Stromal cell of bone marrow (primary cell): ENCODE data around the gene ADAMTS13.
A peak's percentile ranks its signal among the peaks of the same experiment; 100 is the strongest.

Experiments
- DNase-seq: peaks from one replicate; pipeline ENCODE4 v3.0.0-alpha.2; 2012; ENCODE audit warnings: low read depth

Gene ADAMTS13

DNA sequence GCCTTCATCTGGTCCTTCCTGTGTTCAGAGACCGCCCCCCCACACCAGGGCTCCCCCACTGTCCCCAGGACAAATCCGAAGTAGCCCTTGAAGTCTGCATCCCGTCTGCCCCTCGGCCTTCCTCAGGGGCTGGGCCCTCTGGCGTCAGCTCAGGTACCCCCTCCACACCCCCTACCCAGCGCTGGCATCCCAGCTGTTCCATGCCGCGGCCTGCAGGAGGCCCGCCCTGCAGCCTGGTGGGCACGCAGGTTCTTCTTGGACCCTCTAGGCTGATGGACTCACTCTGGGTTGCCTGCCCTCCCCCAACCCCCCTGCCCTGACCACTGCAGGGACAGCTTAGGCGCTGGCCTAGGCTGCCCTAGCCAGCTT, 50.1 kb downstream of the ADAMTS13 start:
- DNase-seq: no peak

DNA sequence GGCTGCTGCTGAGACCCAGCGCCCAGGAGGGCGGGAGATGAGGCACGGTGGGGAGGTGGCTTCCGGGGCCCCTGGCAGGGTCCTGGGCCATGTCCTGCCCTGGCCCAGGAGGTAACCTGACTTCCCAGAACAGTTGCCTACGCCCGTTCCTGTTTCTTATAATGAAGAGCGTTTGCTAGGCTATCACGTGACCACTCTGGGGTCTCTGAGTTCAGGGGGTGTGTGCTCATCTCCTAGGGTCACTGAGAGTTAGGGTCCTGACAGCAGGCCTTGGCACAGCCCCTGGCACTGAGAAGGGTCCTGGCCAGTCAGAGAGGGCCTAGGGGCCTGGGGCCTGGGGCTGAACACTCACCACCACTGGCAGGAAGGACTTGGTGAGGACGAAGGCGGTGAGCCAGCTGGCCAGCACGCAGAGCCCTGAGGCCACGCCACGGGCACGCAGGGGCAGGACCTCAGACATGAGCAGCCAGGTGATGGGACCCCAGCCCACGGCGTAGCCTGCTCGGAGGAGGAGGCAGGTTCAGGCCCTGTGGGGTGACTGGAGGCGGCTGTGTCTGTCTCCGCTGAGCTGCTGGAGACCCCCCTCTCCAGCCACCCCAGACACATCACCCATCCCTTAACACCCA, 50.7 kb downstream of the ADAMTS13 start:
- DNase-seq: no peak

DNA sequence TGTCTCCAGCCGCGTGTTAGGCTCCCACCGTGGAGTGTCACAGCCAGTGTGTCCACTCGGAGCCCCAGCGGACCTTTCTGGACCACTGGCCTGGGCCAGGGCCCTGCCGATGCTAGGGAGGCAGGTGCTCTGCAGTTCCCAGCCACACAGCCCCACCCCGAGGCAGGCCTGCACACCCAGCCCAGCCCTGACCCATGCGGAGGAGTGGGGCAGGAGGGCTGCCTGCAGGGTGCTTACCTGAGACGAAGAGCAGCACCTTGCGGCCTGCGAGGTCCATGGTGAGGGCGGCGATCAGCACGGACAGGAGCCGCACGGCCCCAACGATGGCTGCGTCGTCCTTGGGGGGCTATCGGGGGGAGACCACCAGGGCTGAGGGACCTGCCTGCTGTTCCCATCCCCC, 51.6 kb downstream of the ADAMTS13 start:
- DNase-seq: no peak

DNA sequence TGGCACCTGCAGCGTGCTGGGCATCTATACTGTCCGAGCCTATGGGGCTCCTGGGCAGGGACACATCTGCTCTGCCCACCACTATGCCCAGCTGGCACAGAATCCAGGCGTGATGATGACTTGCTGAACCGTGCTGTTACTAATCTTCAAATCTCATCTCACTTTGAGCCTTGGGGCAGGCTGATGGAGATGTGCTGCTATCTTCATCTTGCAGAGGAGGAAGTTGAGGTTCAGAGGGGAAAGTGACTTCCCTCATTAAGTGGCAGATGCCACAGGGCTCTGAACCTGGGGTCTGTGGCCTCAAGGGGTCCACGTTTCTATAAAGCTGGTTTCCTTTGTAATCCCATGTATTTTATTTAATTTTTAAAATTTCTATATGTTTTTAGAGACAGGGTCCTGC, 52.0 kb downstream of the ADAMTS13 start:
- no peak for DNase-seq

DNA sequence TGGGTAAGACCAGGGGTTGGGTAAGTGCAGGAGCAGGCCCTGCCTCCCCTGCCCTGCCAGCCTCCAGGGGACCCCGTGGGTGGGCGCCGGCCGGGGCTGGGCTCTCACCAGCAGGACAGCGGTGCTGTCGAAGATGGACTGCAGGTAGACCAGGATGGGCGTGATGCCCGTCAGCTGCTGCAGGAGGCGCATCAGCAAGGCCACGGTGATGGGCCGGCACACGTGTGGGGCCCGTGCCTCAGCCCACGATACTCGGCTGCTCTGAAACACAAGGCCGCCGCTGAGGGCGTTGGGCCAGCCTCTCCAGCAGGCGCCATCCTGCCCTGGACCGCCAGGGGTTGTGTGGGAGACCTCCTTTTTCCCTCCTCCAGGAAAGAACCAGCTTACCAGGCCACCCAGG, 52.7 kb downstream of the ADAMTS13 start:
- DNase-seq: no peak

DNA sequence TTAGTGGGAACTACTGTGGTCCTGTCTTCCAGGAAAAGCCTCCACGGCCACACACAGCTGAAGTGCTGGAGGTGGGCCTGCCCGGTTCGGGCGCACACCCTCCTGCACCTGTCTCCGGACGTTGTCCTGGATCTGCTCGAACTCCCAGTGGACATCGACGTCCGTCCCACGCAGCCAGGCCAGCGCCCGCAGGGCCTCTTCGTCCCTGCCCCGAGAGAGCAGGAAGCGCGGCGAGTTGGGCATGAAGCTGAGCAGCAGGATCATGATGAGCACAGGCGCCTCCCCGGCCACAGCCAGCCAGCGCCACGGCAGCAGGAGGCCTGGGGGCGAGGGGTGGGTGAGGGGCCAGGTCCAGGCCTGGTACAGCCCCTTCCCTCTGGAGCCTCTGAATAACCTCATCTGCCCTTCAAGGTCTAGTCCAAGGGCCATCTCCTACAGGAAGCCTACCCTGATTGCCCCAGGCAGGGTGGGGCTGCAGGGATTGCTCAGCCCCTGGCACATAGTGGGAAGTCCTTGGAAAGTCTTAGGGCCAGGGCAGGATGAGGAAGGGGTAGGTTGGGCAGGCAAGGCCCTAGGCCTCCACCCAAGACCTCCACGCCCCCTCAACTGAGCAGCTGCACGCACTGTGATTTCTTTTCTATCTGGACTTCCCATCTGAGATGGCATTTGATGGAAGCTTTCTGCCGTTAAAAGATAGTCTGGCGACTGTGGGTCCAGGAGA, 53.3 kb downstream of the ADAMTS13 start:
- no peak for DNase-seq

DNA sequence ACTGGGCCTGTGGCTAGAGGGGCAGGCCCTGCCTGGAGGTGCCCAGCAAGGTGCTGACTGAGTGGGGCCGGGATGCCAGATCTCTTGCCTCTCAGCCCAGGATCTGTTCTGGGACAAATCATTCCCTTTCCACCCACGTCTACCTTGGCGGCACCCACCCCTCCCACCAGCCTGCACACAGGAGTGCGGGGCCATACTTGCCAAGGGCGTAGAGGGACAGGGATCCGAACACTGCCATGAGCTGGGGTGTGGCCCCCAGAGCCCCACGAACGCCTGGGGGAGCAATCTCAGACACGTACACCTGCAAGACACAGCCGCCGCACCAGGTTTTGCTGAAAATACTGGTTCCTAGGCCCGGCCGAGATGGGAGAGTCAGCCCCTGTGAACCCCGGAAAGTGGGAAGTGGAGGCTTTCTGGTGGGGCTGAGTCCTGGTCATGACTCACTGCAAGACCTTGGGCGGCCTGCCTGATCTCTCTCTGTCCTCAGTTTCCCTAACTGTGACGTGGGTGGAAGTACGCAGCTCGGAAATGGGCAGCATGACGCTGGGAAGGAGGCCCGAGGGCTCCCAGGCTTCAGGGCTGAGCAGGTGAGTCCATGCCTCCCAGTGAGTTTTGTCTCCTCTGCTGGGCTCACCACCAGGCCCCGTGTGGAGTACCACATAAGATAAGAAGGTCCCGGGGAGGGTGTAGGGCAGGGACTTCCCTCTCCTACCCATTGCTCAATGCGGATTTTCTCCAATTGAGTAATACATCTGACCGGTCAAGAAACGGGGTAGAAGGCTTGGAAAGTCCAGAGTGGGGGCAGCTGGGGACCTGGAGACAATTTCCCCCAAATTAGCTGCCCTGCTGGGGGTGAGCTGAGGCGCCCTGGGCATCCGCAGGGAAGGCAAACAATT, 54.1 kb downstream of the ADAMTS13 start:
- no peak for DNase-seq

DNA sequence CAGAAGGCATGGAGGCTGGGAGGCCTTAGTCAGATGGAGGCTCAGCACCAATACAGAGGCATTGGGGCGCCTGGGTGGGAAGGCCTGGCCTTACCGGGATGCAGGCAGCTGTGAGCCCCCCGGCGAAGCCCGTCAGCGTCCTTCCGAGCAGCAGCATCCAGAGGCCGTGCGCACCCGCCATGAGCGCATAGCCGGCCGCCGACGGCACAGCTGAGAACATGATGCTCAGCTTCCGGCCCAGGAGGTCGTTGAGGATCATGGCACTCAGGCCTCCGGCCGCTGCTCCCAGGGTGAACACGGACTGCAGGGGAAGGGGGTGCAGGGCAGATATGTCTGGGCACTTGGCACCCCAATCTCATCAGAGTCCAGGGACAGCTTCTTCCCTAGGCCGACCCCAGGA, 54.8 kb downstream of the ADAMTS13 start:
- DNase-seq: no peak

DNA sequence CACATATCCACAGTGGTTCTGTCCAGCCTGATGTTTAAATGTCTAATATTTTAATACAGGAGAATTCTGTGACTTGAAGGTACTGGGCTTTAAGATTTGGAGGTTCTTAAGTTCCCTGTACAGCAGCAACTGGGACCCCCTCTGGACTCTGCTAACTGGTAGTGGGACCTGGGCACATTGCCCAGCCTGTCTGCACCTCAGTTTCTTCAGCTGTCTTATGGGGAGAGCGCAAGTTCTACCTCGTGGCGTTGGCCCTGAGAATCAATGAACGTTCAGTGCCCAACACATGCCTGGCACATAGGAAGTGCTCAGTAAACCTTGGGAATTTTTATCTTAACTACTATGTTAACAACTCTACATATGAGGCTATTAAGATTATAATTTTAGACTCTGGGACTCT, 55.3 kb downstream of the ADAMTS13 start:
- DNase-seq: no peak

DNA sequence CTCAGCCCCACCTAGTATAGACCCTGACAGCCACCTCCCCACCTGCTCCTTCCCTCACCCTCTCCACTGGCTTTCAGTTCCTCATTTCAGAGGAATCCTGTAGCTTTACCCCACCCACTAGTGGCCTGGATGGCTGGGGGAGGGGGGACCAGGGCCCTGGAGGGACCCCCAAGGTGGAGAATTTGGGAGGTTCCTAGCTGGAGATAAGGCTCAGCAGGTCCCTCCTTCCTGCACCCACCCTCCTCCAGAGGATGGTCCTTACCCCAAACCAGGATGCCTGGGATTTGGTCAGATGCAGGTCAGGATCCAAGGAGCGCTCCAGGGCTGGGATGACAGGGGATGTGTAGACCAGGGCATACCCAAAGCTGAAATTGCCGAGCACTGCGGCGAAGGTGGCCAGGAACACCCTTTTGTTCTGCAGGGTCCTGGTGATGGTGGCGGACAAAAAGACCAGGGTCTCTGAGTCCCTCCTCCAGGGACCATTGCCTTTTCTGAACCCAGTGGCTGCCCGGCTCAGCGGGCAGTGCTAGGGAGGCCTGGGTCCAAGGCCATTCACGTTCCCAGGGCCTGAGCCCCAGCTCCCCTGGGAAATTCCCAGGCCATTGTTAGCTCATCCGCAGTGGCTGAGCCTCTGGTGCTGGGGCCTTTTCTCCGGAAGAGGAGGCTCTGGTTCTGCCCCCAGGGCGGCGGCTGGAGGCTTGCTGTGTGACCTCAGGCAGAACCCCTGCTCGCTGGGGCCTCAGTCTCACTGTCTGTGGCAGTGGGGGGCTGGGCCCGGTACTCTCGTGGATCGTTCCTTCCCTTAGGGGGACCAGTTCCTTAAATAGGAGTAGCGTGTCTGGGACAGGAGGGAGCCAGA, 56.1 kb downstream of the ADAMTS13 start:
- no peak for DNase-seq

DNA sequence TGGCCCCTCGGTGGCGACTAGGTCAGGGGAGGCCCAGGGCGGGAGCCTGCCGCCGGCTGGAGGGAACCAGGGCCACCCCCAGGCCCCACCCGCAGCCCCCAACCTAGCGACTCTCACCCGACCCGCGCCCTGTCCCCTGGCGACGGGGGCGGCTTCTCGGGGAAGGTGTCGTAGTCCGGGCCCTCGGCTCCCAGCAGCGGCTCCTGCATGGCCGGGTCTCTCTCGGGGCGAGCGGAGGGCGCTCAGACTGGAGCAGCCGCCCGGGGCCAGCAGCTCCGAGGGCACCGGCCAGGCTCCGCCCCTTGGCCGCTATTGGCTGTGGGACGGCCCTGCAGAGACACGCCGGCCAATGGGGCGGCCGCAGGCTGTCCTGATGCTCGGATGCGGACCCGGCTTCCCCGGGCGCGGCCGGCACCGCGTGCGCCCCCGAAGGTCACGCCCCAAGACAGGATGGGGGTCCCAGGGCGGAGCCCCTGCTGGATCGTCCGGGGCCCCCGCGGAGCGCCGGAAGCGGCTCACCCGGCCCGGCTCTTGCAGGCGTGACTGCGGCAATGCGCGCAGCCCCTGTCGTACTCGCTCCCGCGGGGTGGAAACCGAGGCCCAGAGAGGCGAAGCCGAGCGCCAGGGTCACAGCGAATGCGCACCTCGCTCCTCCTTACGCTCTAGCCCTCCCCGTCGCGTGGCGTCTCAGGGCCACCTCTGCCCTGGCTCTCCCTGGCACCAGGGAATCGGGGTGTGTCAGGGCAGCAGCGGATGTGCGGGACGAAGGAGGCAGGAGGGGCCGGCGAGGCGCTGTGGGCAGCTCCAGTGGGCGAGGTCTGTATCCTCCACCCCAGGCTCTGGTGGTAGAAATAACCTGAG, 56.9 kb downstream of the ADAMTS13 start, which contains the start of gene SLC2A6:
SLC2A6 (minus strand) TSS at position 249 of the 861 bp plus-strand sequence; CDS start at position 209, 40 bp downstream.
- peak; percentile 60 for DNase-seq

DNA sequence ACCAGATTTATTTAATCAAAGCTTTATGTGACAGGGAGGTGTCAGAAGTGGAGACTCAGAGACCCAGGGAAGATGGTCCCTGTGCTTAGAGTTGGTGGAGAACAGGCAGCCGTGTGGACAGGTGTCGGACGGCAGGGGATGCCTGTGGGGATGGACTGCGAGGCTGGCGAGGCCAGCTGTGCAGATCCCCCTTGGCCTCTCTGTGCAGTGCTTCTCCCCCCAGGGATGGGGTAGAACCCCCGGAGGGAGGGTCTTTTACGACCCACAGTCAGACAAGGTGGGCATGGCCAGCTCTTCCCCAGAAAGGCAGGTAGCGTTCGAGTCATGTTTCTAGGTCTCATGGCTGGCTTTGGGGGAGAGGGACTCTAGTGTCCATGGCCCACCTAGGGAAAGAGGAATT, 61.4 kb downstream of the ADAMTS13 start:
- no peak for DNase-seq

DNA sequence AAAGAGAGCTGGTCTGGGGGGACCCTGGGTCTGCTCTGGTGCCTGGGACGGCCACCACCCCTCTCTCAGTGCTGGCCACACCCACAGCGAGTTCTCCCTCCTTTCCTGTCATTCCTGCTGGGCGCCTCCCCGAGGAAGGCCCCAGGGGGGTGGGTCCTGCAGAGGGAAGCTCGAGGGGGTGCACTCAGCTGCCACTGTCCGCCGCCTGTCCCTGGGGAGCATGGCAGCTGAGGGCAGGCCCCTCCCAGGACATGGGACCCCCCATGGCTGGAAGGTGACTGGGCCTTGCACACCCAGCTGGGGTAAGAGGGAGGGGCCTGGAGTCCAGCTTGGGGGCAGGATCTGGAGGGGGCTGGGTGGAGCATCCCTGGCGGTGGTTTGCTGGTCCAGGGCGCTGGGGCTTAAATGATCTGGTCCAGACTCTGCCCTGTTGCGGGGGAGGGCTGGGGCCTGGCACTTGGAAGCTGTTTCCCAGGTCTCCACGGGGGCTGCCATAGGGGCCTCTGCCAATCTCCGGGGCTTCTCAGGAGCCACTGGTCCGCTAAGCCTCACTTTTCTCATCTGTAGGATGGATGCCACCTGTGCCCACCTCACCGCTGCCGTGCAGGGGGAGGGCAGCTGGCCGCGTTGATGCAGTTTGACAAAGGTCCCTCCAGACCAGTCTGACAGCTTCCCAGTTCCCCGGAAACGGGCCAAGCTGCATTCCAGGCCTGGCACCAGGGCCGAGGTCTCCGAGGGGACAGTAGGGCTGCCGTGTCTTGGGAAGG, 62.7 kb downstream of the ADAMTS13 start:
- no peak for DNase-seq

DNA sequence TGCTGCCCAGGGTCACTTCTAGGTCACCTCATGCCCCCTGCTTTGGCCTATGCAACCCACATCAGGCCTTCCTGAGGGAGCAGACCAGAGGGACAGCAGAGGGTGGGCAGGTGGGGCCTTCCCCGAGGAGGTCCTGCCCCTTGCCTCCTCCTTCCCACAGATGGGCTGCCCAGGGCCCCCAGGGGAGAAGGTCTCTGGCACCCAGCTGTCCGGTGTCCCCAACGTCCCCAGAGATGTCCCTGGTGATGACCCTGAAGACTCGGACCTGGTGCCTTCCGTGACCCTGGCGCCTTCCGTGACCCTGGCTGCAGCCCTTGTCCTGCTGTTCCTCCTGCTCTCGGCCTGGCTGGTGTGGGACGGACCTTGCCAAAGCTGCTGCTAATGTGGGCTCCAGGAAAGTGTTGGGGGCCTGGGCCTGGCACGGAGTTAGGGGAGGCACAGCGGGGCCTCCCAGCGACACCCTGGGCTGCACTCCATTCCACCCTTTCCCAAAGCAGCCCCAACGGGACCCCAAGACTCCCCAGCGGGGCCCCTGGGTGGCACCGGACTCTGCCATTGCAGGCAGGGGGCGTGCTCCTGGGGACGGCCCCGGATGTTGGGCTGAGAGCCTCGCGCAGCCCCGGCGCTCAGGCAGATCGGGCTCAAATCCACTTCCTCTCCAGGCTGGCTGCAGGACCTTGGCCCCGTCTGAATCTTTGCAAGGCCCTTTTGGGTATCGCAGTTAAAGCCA, 63.5 kb downstream of the ADAMTS13 start:
- DNase-seq: no peak

DNA sequence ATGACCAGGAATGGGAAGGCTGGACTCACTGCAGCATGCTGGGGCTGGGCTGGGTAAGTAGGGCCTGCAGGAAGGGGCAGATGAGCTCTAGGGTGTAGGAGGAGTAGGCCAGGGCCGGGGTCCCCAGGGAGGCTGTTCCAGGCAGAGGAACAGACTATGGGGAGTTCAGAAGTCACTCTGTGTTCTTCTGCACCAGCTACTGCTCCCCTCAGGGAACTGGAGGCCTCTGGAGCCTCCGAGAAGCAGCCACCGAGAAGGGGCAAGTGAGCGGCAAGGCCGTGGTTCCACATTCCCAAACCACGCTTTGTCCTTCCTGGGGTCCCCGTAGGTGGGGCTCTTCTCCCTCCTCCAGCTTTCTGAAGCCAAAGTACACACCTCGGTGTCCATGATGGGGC, 65.2 kb downstream of the ADAMTS13 start:
- no peak for DNase-seq

DNA sequence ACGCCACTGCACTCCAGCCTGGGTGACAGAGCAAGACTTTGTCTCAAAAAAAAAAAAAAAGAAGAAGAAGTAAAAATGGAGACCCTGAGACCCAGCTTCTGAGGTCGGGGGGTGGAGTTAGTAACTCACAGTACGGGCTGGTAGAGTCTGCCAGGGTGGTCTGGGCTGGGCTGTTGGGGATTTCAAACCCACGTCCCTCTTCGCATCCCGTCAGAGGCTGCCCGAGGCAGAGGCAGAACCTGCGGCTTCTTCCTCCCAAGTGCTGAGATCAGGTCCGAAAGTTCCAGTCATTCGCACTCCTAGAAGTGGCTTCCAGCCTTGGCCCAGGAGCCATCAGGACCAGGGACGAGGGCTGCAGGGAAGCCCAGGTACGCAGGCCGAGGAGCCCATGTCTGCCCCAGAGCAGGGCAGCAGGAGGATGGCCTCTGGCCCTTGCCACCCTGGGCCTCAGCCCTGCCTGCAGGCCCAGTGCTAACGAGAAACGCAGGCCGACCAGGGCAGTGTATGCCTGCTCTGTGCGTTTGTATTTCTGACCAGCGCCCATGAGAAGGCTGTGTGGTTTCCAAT, 66.6 kb downstream of the ADAMTS13 start:
- no peak for DNase-seq

DNA sequence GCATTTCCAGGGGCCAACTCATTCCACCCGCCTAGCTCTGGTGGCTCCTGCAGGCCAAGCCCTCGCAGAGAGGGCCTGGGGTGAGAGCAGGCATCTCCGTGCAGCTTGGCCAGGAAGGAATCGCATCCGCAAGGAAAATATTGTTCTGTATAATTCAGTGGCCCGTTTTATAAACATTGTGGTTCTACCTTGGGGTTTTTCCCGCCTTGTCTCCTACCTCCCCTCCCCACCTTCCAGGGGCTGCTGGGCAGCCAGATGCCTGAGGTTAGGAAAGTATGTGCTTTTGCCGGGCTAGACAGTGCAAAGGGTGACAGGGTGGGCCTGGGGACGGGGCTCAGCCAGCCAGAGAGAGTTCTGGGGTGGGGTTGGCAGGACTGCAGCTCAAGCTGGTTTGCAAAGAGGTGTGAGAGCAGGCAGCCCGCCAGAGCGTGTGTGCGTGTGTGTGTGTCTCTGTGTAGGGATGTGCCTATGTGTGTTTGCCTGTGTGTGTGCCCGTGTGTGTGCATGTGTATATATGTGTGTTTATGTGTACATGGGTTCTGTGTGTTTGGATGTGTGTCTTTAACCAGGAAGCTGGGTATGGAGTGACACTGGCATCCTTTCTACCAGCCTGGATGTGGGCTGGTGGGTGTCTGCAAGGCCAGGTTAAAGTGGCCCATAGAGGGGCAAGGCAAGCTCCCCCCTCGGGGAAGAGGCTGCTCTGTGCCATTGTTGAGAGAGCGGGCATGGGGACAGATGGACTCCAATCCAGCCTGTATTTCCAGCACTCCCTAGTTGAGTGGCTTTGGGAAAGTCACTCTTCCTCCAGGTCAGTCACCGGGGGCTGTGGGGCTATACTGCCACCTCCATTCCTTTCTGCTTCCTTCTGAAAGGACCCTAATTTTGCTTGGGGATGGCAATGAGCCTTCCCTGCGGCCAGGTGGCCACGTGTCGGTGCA, 67.4 kb downstream of the ADAMTS13 start:
- DNase-seq: no peak

DNA sequence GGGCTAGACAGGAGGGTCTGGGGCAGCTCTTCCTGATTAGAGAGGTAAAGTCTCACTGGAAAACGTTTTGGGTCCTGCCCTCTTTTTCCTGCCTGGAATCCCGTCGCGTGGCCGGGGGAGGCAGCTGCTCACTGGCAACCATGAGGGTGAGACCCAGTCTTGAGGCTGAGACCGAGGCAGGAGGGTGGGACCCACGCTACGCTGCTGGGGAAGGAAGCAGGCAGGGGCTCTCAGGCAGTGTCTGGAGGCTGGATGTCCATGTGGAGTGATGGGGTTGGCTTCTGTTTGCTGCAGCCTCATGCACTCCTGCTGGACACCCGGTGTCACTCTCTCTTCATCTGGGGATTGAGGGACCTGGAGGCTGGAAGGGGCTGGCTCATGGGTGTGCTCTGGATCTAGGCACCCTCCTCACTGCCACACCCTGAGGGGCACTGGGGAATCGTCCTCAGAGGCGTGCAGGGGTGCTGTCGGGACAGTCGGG, 68.1 kb downstream of the ADAMTS13 start:
- DNase-seq: no peak
